ENCODE measurements around the gene TMEM63B. TPM values are rescaled to one million over a fixed set of nuclear protein-coding genes. Genes with fewer than 3 reads are reported as not detected.

Gene TMEM63B
- total and polyA plus RNA-seq, 9 of the 15 experiments (the other 6 are each of a cell fraction or from before 2014, with no cell fraction given), result 0.14 to 39.4 (median 14.4) TPM

DNA sequence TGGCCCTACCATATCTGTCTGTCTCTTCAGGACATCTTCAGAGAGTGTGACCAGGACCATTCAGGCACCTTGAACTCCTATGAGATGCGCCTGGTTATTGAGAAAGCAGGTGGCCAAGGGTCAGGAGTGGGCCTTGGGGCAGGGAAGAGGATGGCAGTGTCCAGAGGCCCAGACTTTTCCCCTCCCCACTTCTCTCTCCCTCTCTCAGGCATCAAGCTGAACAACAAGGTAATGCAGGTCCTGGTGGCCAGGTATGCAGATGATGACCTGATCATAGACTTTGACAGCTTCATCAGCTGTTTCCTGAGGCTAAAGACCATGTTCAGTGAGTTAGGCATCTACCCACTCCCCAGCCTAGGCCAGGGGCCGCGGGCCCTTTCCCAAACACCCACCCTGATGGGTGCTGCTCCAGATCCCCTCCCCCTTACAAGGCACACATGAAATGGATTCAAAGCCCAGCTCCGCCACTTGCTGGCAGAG, 55.6 kb downstream of the TMEM63B start (continued):
- TF ChIP-seq, protein P1, sequence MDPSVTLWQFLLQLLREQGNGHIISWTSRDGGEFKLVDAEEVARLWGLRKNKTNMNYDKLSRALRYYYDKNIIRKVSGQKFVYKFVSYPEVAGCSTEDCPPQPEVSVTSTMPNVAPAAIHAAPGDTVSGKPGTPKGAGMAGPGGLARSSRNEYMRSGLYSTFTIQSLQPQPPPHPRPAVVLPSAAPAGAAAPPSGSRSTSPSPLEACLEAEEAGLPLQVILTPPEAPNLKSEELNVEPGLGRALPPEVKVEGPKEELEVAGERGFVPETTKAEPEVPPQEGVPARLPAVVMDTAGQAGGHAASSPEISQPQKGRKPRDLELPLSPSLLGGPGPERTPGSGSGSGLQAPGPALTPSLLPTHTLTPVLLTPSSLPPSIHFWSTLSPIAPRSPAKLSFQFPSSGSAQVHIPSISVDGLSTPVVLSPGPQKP (CRISPR knock-in tag; IDR thresholded peaks at IDR 0.05), result no peak
- TF ChIP-seq STAT5B (CRISPR knock-in tag; IDR thresholded peaks at IDR 0.05), result no peak
- no peak for TF ChIP-seq ZFPM2 (CRISPR knock-in tag; IDR thresholded peaks at IDR 0.05)
- TF ChIP-seq, protein P2, sequence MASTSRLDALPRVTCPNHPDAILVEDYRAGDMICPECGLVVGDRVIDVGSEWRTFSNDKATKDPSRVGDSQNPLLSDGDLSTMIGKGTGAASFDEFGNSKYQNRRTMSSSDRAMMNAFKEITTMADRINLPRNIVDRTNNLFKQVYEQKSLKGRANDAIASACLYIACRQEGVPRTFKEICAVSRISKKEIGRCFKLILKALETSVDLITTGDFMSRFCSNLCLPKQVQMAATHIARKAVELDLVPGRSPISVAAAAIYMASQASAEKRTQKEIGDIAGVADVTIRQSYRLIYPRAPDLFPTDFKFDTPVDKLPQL (IDR thresholded peaks at IDR 0.05; ENCODE audit: extremely low read depth, insufficient read length), result no peak
- no peak for TF ChIP-seq RBM25 (IDR thresholded peaks at IDR 0.05; ENCODE audit: low read depth, low read length, severe bottlenecking)
- no peak for TF ChIP-seq EWSR1 (IDR thresholded peaks at IDR 0.05; ENCODE audit: borderline replicate concordance, low read depth, partially characterized antibody)
- TF ChIP-seq ZFP36 (IDR thresholded peaks at IDR 0.05; ENCODE audit: low read depth, low read length, partially characterized antibody), result no peak
- no peak for TF ChIP-seq ARHGAP35 (IDR thresholded peaks at IDR 0.05; ENCODE audit: partially characterized antibody)
- no peak for TF ChIP-seq E2F1 (CRISPR knock-in tag; IDR thresholded peaks at IDR 0.05)
- TF ChIP-seq TAF1 (IDR thresholded peaks at IDR 0.05; ENCODE audit: control insufficient read depth, extremely low read depth, insufficient read depth, low read length, severe bottlenecking), result no peak
- TF ChIP-seq ZNF717 (CRISPR knock-in tag; IDR thresholded peaks at IDR 0.05), result no peak
